Measurements from ENCODE around the gene SIL1.
"Not testable (repeated sequence)": the region's sequence is repeated elsewhere in the genome, so short reads cannot be mapped to it uniquely, and the experiment has no call there.

Gene SIL1

GRCh38 chr5:139188558-139189270 lies 9.5 kb downstream of the SIL1 start:
- Mint-ChIP-seq H3K36me3 (ENCODE audit: low read depth) (peaks cover 9% of the 10 kb centered on the region), H3K9me3 (no peaks in the 10 kb centered on the region), H3K27me3 (ENCODE audit: low read depth) (no peaks in the 10 kb centered on the region), H3K27ac (no peak overlapping the region), H3K4me1 (ENCODE audit: low read depth) (peaks cover 9% of the 10 kb centered on the region), H3K4me3 (no peak overlapping the region)
- no peak for DNase-seq (ENCODE audit: low spot score)

- Mint-ChIP-seq H3K27ac (no peak overlapping the region), H3K36me3 (ENCODE audit: low read depth) (peaks cover 3% of the 10 kb centered on the region), H3K27me3 (ENCODE audit: low read depth) (no peaks in the 10 kb centered on the region), H3K9me3 (no peaks in the 10 kb centered on the region), H3K4me3 (no peak overlapping the region), H3K4me1 (ENCODE audit: low read depth) (peaks cover 3% of the 10 kb centered on the region)
- no peak for DNase-seq (ENCODE audit: low spot score)
Measured at GRCh38 chr5:139186752-139187326, 11.3 kb downstream of the SIL1 start.

GRCh38 chr5:139186261-139186660 lies 11.9 kb downstream of the SIL1 start:
- H3K27ac Mint-ChIP-seq = no peak overlapping the region

DNA sequence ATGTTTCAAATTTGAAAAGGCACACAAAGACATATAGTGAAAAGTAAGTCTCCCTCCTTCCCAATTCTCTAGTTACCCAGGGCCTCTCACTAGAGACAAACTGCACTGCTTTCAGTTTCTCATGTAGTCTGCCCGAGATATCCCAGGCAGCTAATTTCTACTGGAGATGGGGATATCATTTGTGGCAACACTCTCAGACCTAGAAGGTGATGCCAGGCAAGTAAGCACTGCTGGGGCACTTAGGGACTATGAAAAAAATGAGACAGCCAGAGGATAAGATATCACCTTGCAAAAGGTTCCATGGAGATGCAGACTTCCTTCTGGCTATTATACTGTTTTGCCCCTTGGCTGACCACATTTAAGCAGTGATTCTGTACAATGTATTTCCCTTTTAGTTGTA lies 12.6 kb downstream of the SIL1 start:
- Mint-ChIP-seq H3K4me1 (ENCODE audit: low read depth) (peaks cover 3% of the 10 kb centered on the region), H3K36me3 (ENCODE audit: low read depth) (peaks cover 3% of the 10 kb centered on the region), H3K9me3 (no peaks in the 10 kb centered on the region), H3K27ac (no peak overlapping the region), H3K27me3 (ENCODE audit: low read depth) (no peaks in the 10 kb centered on the region), H3K4me3 (no peak overlapping the region)
- no peak for DNase-seq (ENCODE audit: low spot score)

More at GRCh38 chr5:139186261-139186660, 11.9 kb downstream of the SIL1 start:
- H3K4me1 Mint-ChIP-seq (ENCODE audit: low read depth) = peaks cover 3% of the 10 kb centered on the region
- H3K4me3 Mint-ChIP-seq = no peak overlapping the region
- DNase-seq (ENCODE audit: low spot score) = no peak
- H3K9me3 Mint-ChIP-seq = no peaks in the 10 kb centered on the region
- H3K27me3 Mint-ChIP-seq (ENCODE audit: low read depth) = no peaks in the 10 kb centered on the region
- peaks cover 3% of the 10 kb centered on the region for H3K36me3 Mint-ChIP-seq (ENCODE audit: low read depth)

DNA sequence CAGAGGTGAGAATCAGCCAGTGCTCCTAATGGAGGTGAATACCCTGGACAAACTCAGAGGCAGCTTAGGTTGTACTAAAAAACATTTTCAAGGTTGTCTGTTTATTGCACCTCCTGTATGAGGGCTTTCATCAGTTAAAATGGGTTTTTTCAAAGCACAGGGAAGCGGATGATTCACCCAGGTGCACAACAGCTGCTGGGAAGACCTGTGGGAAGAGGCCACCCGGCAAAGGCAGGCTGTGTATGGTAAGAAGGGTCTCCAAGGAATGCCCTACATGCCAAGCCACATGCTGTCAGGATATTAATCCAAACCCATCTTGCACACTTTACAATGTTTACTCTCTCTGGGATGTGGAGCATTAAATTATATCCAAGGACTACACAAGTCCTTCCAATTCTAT lies 14.7 kb downstream of the SIL1 start:
- Mint-ChIP-seq H3K36me3 (ENCODE audit: low read depth) (peaks cover 3% of the 10 kb centered on the region), H3K9me3 (no peaks in the 10 kb centered on the region), H3K4me3 (no peak overlapping the region), H3K27me3 (ENCODE audit: low read depth) (no peaks in the 10 kb centered on the region), H3K27ac (no peak overlapping the region), H3K4me1 (ENCODE audit: low read depth) (peaks cover 4% of the 10 kb centered on the region)
- no peak for DNase-seq (ENCODE audit: low spot score)

DNA sequence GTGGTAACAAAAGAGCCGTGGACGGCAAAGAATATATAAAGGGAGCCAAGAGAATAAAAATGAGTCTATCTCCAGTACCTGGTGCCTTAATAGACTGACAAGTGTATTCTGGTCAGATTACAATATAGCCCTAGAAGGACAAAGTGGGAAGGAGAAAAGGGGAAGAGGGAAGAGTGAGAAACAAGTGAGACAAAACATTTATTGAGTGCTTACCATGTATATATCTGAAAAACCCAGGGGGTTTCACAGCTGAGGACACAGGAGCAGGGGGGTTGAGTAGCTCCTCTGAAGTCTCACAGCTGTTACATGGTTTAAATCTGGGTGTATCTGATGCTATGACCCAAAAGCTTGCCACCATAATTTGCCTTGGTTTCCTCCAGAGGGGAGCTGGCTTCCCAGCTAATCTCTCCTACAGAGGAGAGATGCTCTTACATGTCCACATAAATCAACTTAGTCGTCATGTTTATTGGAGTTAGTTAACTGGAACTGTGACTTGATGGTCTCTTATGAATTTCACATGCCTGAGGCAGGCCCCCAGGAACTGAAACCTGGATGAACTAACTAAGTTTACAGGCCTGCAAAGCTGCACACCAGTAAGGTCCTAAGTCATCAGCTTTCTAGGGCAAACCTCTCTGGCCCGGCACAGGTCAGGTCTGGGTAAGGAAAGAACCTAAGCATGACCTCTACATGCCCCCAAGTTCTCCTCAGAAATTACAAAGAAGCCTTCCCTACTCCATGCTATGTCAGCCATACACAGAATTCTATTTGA lies 15.5 kb downstream of the SIL1 start:
- Mint-ChIP-seq H3K27ac (no peak overlapping the region), H3K4me3 (no peak overlapping the region), H3K9me3 (no peaks in the 10 kb centered on the region), H3K36me3 (ENCODE audit: low read depth) (peaks cover 2% of the 10 kb centered on the region), H3K27me3 (ENCODE audit: low read depth) (no peaks in the 10 kb centered on the region), H3K4me1 (ENCODE audit: low read depth) (peaks cover 7% of the 10 kb centered on the region)
- no peak for DNase-seq (ENCODE audit: low spot score)

GRCh38 chr5:139181835-139182452 lies 16.2 kb downstream of the SIL1 start:
- H3K9me3 Mint-ChIP-seq = no peaks in the 10 kb centered on the region
- H3K27me3 Mint-ChIP-seq (ENCODE audit: low read depth) = no peaks in the 10 kb centered on the region
- no peak overlapping the region for H3K27ac Mint-ChIP-seq
- H3K4me3 Mint-ChIP-seq = no peak overlapping the region
- no peak for DNase-seq (ENCODE audit: low spot score)
- H3K36me3 Mint-ChIP-seq (ENCODE audit: low read depth) = no peaks in the 10 kb centered on the region
- peaks cover 7% of the 10 kb centered on the region for H3K4me1 Mint-ChIP-seq (ENCODE audit: low read depth)

GRCh38 chr5:139181322-139181730 lies 16.8 kb downstream of the SIL1 start:
- Mint-ChIP-seq H3K9me3 (no peaks in the 10 kb centered on the region), H3K27ac (no peak overlapping the region), H3K27me3 (ENCODE audit: low read depth) (no peaks in the 10 kb centered on the region), H3K4me3 (no peak overlapping the region), H3K4me1 (ENCODE audit: low read depth) (peaks cover 7% of the 10 kb centered on the region), H3K36me3 (ENCODE audit: low read depth) (no peaks in the 10 kb centered on the region)
- DNase-seq (ENCODE audit: low spot score) = no peak

DNA sequence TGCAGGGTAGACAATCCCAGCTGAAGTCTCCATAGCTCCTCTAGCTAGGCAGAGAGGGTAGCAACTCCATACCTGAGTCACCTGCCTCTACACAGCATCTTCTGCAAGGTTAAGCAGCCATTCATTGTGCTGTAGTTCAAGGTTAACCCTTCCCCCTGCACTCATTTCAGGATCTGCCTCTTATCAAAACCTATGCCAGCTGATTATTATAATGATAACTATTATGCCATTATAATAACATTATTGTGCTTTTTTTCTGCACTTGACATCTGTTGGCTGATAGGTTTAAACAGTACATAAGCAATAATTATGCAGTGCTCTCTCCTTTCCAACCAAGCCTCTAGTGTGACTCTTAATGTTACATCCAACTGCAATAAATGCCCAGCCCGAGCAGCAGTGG lies 17.3 kb downstream of the SIL1 start:
- no peaks in the 10 kb centered on the region for H3K36me3 Mint-ChIP-seq (ENCODE audit: low read depth)
- no peak overlapping the region for H3K27ac Mint-ChIP-seq
- no peak overlapping the region for H3K4me3 Mint-ChIP-seq
- no peak for DNase-seq (ENCODE audit: low spot score)
- no peaks in the 10 kb centered on the region for H3K27me3 Mint-ChIP-seq (ENCODE audit: low read depth)
- H3K9me3 Mint-ChIP-seq = no peaks in the 10 kb centered on the region
- H3K4me1 Mint-ChIP-seq (ENCODE audit: low read depth) = peaks cover 7% of the 10 kb centered on the region

- H3K27ac Mint-ChIP-seq; H3K4me3 Mint-ChIP-seq; H3K9me3 Mint-ChIP-seq; H3K36me3 Mint-ChIP-seq (ENCODE audit: low read depth); H3K27me3 Mint-ChIP-seq (ENCODE audit: low read depth); DNase-seq (ENCODE audit: low spot score); H3K4me1 Mint-ChIP-seq (ENCODE audit: low read depth): not testable (repeated sequence)
Measured at GRCh38 chr5:139179778-139180513, 18.2 kb downstream of the SIL1 start.

GRCh38 chr5:139178935-139179334 lies 19.2 kb downstream of the SIL1 start:
- Mint-ChIP-seq H3K27me3 (ENCODE audit: low read depth) (no peaks in the 10 kb centered on the region), H3K4me1 (ENCODE audit: low read depth) (peaks cover 5% of the 10 kb centered on the region), H3K27ac (no peak overlapping the region), H3K36me3 (ENCODE audit: low read depth) (no peaks in the 10 kb centered on the region), H3K9me3 (no peaks in the 10 kb centered on the region), H3K4me3 (no peak overlapping the region)
- DNase-seq (ENCODE audit: low spot score) = no peak

DNA sequence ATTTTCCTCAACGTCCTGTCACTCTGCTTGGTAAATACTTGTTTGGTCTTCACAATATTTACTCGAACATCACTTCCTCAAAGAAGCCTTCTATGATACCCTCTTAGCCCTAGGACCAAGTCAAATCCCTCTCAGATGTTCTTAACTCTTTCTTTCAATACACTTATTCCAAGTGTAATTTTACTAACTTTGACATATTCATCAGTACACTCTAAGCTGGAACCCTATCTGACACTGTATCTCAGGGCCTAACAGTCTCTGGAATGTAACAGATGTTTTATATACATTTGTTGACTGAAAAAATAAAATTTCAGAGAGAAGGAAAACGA lies 19.6 kb downstream of the SIL1 start:
- H3K27me3 Mint-ChIP-seq (ENCODE audit: low read depth) = no peaks in the 10 kb centered on the region

GRCh38 chr5:139177809-139178588 lies 20.2 kb downstream of the SIL1 start:
- Mint-ChIP-seq H3K36me3 (ENCODE audit: low read depth) (peaks cover under 1% of the 10 kb centered on the region), H3K4me1 (ENCODE audit: low read depth) (peaks cover 5% of the 10 kb centered on the region), H3K4me3 (no peak overlapping the region), H3K9me3 (peaks cover under 1% of the 10 kb centered on the region), H3K27me3 (ENCODE audit: low read depth) (no peaks in the 10 kb centered on the region), H3K27ac (no peak overlapping the region)
- no peak for DNase-seq (ENCODE audit: low spot score)

More for the DNA sequence above, 19.6 kb downstream of the SIL1 start:
- DNase-seq (ENCODE audit: low spot score) = no peak
- no peaks in the 10 kb centered on the region for H3K9me3 Mint-ChIP-seq
- no peaks in the 10 kb centered on the region for H3K36me3 Mint-ChIP-seq (ENCODE audit: low read depth)
- no peak overlapping the region for H3K27ac Mint-ChIP-seq
- H3K4me3 Mint-ChIP-seq = no peak overlapping the region
- H3K4me1 Mint-ChIP-seq (ENCODE audit: low read depth) = peaks cover 5% of the 10 kb centered on the region

Data from T-helper 2 cell treated with Interferon-gamma antibody and Interleukin-4, amounts not matched to agents 5 μg/mL and 100 μg/mL, for 36 hours (primary cell).